Liver (tissue), 9 donors: ENCODE data around the gene PRKACG. TPM values are rescaled to one million over a fixed set of nuclear protein-coding genes. Genes with fewer than 3 reads are reported as not detected.

Experiments used
- DNase-seq: peaks from one replicate; pipeline ENCODE4 v3.0.0-alpha.2; 2017; ENCODE audit warnings: low spot score
- H3K27ac ChIP-seq, 2 donors: one replicate each; pipeline ENCODE4 v1.7.0; 2013; ENCODE audit warnings: inconsistent platforms in 2 of 2, low read length in 2 of 2, control low read depth in 1 of 2, low read depth in 1 of 2, mild to moderate bottlenecking in 1 of 2
- H3K27me3 ChIP-seq, 4 donors: one replicate each; pipeline versions ENCODE4 v1.6.1 to v1.7.0; 2013; ENCODE audit warnings: low read length in 3 of 4, inconsistent platforms in 1 of 4, mild to moderate bottlenecking in 1 of 4, moderate library complexity in 1 of 4; ENCODE audit not compliant: control insufficient read depth in 4 of 4, insufficient read depth in 4 of 4
- H3K36me3 ChIP-seq, 4 donors: one replicate each; pipeline versions ENCODE4 v1.6.1 to v1.7.0; 2013; ENCODE audit warnings: low read length in 3 of 4, mild to moderate bottlenecking in 3 of 4, low read depth in 1 of 4, moderate library complexity in 1 of 4; ENCODE audit not compliant: control insufficient read depth in 4 of 4, insufficient read depth in 3 of 4
- H3K4me1 ChIP-seq, 4 donors: one replicate each; pipeline versions ENCODE4 v1.6.1 to v1.7.0; 2013; ENCODE audit warnings: low read length in 3 of 4, mild to moderate bottlenecking in 3 of 4, moderate library complexity in 1 of 4; ENCODE audit not compliant: control insufficient read depth in 4 of 4, insufficient read depth in 4 of 4
- H3K4me3 ChIP-seq, 3 donors: one replicate each; pipeline versions ENCODE4 v1.6.1 to v1.7.0; 2013; ENCODE audit warnings: low read length in 3 of 3, control low read depth in 1 of 3, low read depth in 1 of 3, mild to moderate bottlenecking in 1 of 3
- H3K9ac ChIP-seq, 2 donors: one replicate each; pipeline ENCODE4 v1.7.0; 2013; ENCODE audit warnings: low read length in 2 of 2, mild to moderate bottlenecking in 2 of 2, moderate library complexity in 2 of 2, control low read depth in 1 of 2, low read depth in 1 of 2
- H3K9me3 ChIP-seq, 4 donors: one replicate each; pipeline versions ENCODE4 v1.6.1 to v1.7.0; 2013; ENCODE audit warnings: low read length in 3 of 4; ENCODE audit not compliant: control insufficient read depth in 4 of 4
- ATF3 ChIP-seq: IDR thresholded peaks from 2 replicates; pipeline ENCODE4 v1.6.1; 2016; ENCODE audit warnings: antibody characterized with exemption
- CTCF ChIP-seq: fragments of 150-350 bp; IDR thresholded peaks from 2 replicates; pipeline ENCODE4 v1.5.1; 2017; ENCODE audit warnings: improper control_type of control experiment, low read depth, low read length; ENCODE audit not compliant: missing input control
- EGR1 ChIP-seq, 2 donors: IDR thresholded peaks; 2 replicates each; pipeline ENCODE4 v1.6.1; 2016 to 2018; ENCODE audit warnings: antibody characterized with exemption in 2 of 2, low read depth in 2 of 2
- FOXA1 ChIP-seq: IDR thresholded peaks from 2 replicates; pipeline ENCODE4 v1.6.1; 2016; ENCODE audit warnings: antibody characterized with exemption
- GABPA ChIP-seq, 2 donors: IDR thresholded peaks in 1 of 2; conservative IDR thresholded peaks in 1 of 2; 2 replicates each; pipeline ENCODE4 v1.6.1; 2016; ENCODE audit warnings: antibody characterized with exemption in 2 of 2, mild to moderate bottlenecking in 1 of 2, moderate library complexity in 1 of 2
- HNF4A ChIP-seq, 2 donors: conservative IDR thresholded peaks; 2 replicates each; pipeline ENCODE4 v1.6.1; 2016; ENCODE audit warnings: antibody characterized with exemption in 2 of 2, mild to moderate bottlenecking in 2 of 2
- HNF4G ChIP-seq: IDR thresholded peaks from 2 replicates; pipeline ENCODE4 v1.6.1; 2016; ENCODE audit warnings: antibody characterized with exemption
- JUND ChIP-seq, 2 donors: IDR thresholded peaks; 2 replicates each; pipeline ENCODE4 v1.6.1; 2016; ENCODE audit warnings: antibody characterized with exemption in 2 of 2
- MAX ChIP-seq: IDR thresholded peaks from 2 replicates; pipeline ENCODE4 v1.6.1; 2016; ENCODE audit warnings: antibody characterized with exemption
- NR2F2 ChIP-seq: IDR thresholded peaks from 2 replicates; pipeline ENCODE4 v1.6.1; 2016; ENCODE audit warnings: antibody characterized with exemption
- REST ChIP-seq: IDR thresholded peaks from 2 replicates; pipeline ENCODE4 v1.6.1; 2016; ENCODE audit warnings: antibody characterized with exemption, mild to moderate bottlenecking
- RXRA ChIP-seq, 2 donors: IDR thresholded peaks; 2 replicates each; pipeline ENCODE4 v1.6.1; 2017 to 2018; ENCODE audit warnings: antibody characterized with exemption in 2 of 2, mild to moderate bottlenecking in 1 of 2
- YY1 ChIP-seq: IDR thresholded peaks from 2 replicates; pipeline ENCODE4 v1.6.1; 2016; ENCODE audit warnings: antibody characterized with exemption, mild to moderate bottlenecking
- WGBS: extraction: QIAGEN DNeasy Blood & Tissue Kit; methylation state at CpG from one replicate; pipeline ENCODE4 v1.1.7; 2013; 5-methylcytosine and 5-hydroxymethylcytosine counted together
- polyA plus RNA-seq, 2 donors: library from polyadenylated mRNA; stranded (reverse) in 1 of 2; unstranded in 1 of 2; fragments of 200-250 nt in 1 of 2; fragments of >200 nt in 1 of 2; fragmentation: Nextera tagmentation in 1 of 2; extraction: Ambion mirVana in 1 of 2; gene quantifications; one replicate each; pipeline versions ENCODE4 v1.2.1 to v1.2.3, GENCODE V29; 2013 to 2015
- total RNA-seq, 2 donors: library from RNA; depleted of rRNA; stranded (reverse); fragments of >200 nt; gene quantifications; one replicate each; pipeline ENCODE4 v1.2.3, GENCODE V29; 2014
- donor health status: healthy.
- donor health status: healthy.
- donor health status: healthy.
- donor health status: healthy.
- donor health status: healthy.

PRKACG gene
- total and polyA plus RNA-seq, 4 donors = not detected

GRCh38 chr9:69034071-69034470 lies 20.2 kb upstream of the PRKACG start:
- H3K9ac ChIP-seq = no peak overlapping the region
- H3K36me3 ChIP-seq = peaks cover 0 to 2% (median 0%) of the 10 kb centered on the region in 4 donors
- no peak for DNase-seq
- 63% methylated on average over 2 of the region's 2 CpGs for WGBS
- H3K27me3 ChIP-seq = no peaks in the 10 kb centered on the region
- H3K4me1 ChIP-seq = peaks cover 0 to 14% (median 4%) of the 10 kb centered on the region in 4 donors
- H3K9me3 ChIP-seq = peaks cover 0 to 2% (median 0%) of the 10 kb centered on the region in 4 donors
- no peak for TF ChIP-seq YY1
- H3K4me3 ChIP-seq = no peak overlapping the region
- H3K27ac ChIP-seq = no peak overlapping the region

GRCh38 chr9:69030851-69031645 lies 17.1 kb upstream of the PRKACG start:
- Histone ChIP-seq H3K27me3 (no peaks in the 10 kb centered on the region), H3K4me3 (no peak overlapping the region), H3K9me3 (peaks cover 0 to 2% (median 0%) of the 10 kb centered on the region in 4 donors), H3K36me3 (peaks cover 0 to 2% (median 0%) of the 10 kb centered on the region in 4 donors), H3K9ac (no peak overlapping the region), H3K27ac (no peak overlapping the region), H3K4me1 (peaks cover 0 to 4% (median 3%) of the 10 kb centered on the region in 4 donors)
- no peak for TF ChIP-seq CTCF
- no peak for TF ChIP-seq HNF4A (conservative IDR thresholded peaks at IDR 0.05)
- no peak for TF ChIP-seq REST
- TF ChIP-seq RXRA (IDR thresholded peaks at IDR 0.05) = no peak
- TF ChIP-seq ATF3 = no peak
- TF ChIP-seq GABPA (IDR thresholded peaks at IDR 0.05 in 1 of 2, conservative IDR thresholded peaks at IDR 0.05 in 1 of 2) = no peak
- TF ChIP-seq JUND (IDR thresholded peaks at IDR 0.05) = no peak
- no peak for TF ChIP-seq YY1
- DNase-seq = no peak
- WGBS = 82% methylated on average over 1 of the region's 1 CpG

GRCh38 chr9:69029535-69029934 lies 15.6 kb upstream of the PRKACG start:
- Histone ChIP-seq H3K4me1 (no peaks in the 10 kb centered on the region), H3K9ac (no peak overlapping the region), H3K36me3 (peaks cover 0 to 2% (median 0%) of the 10 kb centered on the region in 4 donors), H3K27me3 (no peaks in the 10 kb centered on the region), H3K9me3 (peaks cover 0 to 2% (median 0%) of the 10 kb centered on the region in 4 donors), H3K27ac (no peak overlapping the region), H3K4me3 (no peak overlapping the region)
- DNase-seq = no peak
- TF ChIP-seq NR2F2 (no peak), REST (no peak), ATF3 (no peak), MAX (no peak), CTCF (no peak), JUND (IDR thresholded peaks at IDR 0.05) (no peak), HNF4A (conservative IDR thresholded peaks at IDR 0.05) (no peak), EGR1 (IDR thresholded peaks at IDR 0.05; ENCODE audit: low read depth in 2 of 2) (no peak), FOXA1 (no peak), HNF4G (no peak)
